ENCODE data around the gene BBX.

Gene BBX

DNA sequence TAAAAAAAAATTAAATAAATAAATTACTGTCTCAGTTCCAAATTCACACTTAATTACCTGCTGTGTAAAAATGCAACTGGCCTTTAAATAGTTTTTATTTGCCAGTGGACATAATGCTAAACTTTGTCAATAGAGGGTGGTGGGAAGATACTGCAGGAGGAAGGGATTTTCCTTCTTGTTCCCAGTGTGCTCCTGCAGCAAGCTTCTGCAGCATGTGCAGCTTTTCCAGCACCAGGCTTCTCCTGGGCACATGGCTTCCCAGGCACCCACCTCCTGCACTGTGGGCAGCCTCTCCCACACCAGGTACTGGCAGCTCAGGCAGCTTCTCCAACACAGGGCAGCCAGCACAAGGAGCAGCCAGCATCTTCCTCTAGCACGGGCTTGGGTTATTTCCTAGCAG lies 29.6 kb upstream of the BBX start:
- no peaks in the 10 kb centered on the region for H3K9me3 ChIP-seq (replicated peaks in 1 of 2; ENCODE audit: control insufficient read depth in 2 of 2, insufficient read depth in 1 of 2, low read depth in 1 of 2, low read length in 2 of 2)
- no peak overlapping the region for H2AK5ac ChIP-seq (ENCODE audit: low read depth, low read length)
- no peaks in the 10 kb centered on the region for H3K4me1 ChIP-seq (ENCODE audit: control insufficient read depth in 2 of 2, insufficient read depth in 1 of 2, low read depth in 1 of 2, low read length in 2 of 2)
- WGBS, 2 donors (ENCODE audit: extremely low coverage in 2 of 2, insufficient read length in 2 of 2, insufficient replicate concordance in 1 of 2), result no CpG with 5 or more reads among the region's 1 CpG
- no peak overlapping the region for H4K8ac ChIP-seq (ENCODE audit: low read depth, low read length)
- H3K14ac ChIP-seq (ENCODE audit: low read length), result no peak overlapping the region
- H3K9ac ChIP-seq (ENCODE audit: low read depth, low read length, poor library complexity), result no peak overlapping the region
- no peaks in the 10 kb centered on the region for H3K27me3 ChIP-seq (ENCODE audit: control insufficient read depth in 3 of 3, insufficient read depth in 3 of 3, low read depth in 1 of 3, low read length in 3 of 3)
- no peaks in the 10 kb centered on the region for H3K36me3 ChIP-seq (replicated peaks in 1 of 2; ENCODE audit: control insufficient read depth in 2 of 2, insufficient read depth in 2 of 2, low read length in 2 of 2)
- H3K23ac ChIP-seq (ENCODE audit: low read depth, low read length, poor library complexity), result no peak overlapping the region
- H2AFZ ChIP-seq (ENCODE audit: low read length), result peak overlapping the region; percentile 53
- no peak overlapping the region for H2BK15ac ChIP-seq (ENCODE audit: low read length)
- no peak overlapping the region for H2BK5ac ChIP-seq (ENCODE audit: low read length)
- H3K4me2 ChIP-seq (ENCODE audit: insufficient read depth, low read length, poor library complexity, severe bottlenecking), result no peak overlapping the region
- no peak overlapping the region for H4K91ac ChIP-seq (ENCODE audit: low read depth, low read length, poor library complexity)
- no peak overlapping the region for H3K4me3 ChIP-seq (ENCODE audit: low read length in 2 of 2)
- peak overlapping the region; percentile 14 for H2BK12ac ChIP-seq (ENCODE audit: low read length)
- H3K79me1 ChIP-seq (ENCODE audit: low read depth, low read length), result no peaks in the 10 kb centered on the region
- no peak overlapping the region for H3K4ac ChIP-seq (ENCODE audit: low read length)
- no peak overlapping the region for H3K27ac ChIP-seq (replicated peaks; ENCODE audit: low read length)
- peak overlapping the region; percentile 55 for H3K18ac ChIP-seq (ENCODE audit: low read length)
- no peak overlapping the region for H2BK120ac ChIP-seq (ENCODE audit: low read depth, low read length)
- no peak for DNase-seq (ENCODE audit: low spot score)

DNA sequence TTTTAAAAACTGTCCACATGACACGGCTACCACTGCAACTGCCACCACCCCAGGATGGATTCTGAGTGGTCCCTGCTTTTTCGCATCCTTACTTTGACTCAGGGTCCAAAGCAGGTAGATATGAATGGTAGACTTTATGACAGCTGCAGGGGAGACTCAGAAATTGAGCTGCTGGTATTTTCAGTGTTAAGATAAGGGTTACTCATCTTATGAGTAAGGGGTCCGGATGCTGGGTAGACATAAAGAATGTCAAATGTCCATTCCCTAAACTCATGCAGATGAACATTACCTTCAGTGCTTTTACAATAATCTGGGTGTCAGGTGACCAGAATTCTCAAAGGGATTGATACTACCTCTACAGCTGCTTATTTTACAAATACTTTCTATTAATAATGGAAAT lies 25.9 kb upstream of the BBX start:
- Histone ChIP-seq H3K9ac (ENCODE audit: low read depth, low read length, poor library complexity) (no peak overlapping the region), H2BK5ac (ENCODE audit: low read length) (no peak overlapping the region), H3K4me1 (ENCODE audit: control insufficient read depth in 2 of 2, insufficient read depth in 1 of 2, low read depth in 1 of 2, low read length in 2 of 2) (peaks cover 2% of the 10 kb centered on the region in 2 donors), H3K27me3 (ENCODE audit: control insufficient read depth in 3 of 3, insufficient read depth in 3 of 3, low read depth in 1 of 3, low read length in 3 of 3) (no peaks in the 10 kb centered on the region), H3K9me3 (replicated peaks in 1 of 2; ENCODE audit: control insufficient read depth in 2 of 2, insufficient read depth in 1 of 2, low read depth in 1 of 2, low read length in 2 of 2) (no peaks in the 10 kb centered on the region), H3K4me2 (ENCODE audit: insufficient read depth, low read length, poor library complexity, severe bottlenecking) (no peak overlapping the region), H3K18ac (ENCODE audit: low read length) (no peak overlapping the region), H2BK12ac (ENCODE audit: low read length) (no peak overlapping the region), H2BK120ac (ENCODE audit: low read depth, low read length) (no peak overlapping the region), H3K36me3 (replicated peaks in 1 of 2; ENCODE audit: control insufficient read depth in 2 of 2, insufficient read depth in 2 of 2, low read length in 2 of 2) (no peaks in the 10 kb centered on the region), H4K8ac (ENCODE audit: low read depth, low read length) (no peak overlapping the region), H3K4ac (ENCODE audit: low read length) (no peak overlapping the region), H2BK15ac (ENCODE audit: low read length) (no peak overlapping the region), H3K79me1 (ENCODE audit: low read depth, low read length) (no peaks in the 10 kb centered on the region), H2AK5ac (ENCODE audit: low read depth, low read length) (no peak overlapping the region), H3K4me3 (ENCODE audit: low read length in 2 of 2) (no peak overlapping the region), H3K27ac (replicated peaks; ENCODE audit: low read length) (no peak overlapping the region), H3K23ac (ENCODE audit: low read depth, low read length, poor library complexity) (no peak overlapping the region), H3K14ac (ENCODE audit: low read length) (no peak overlapping the region), H4K91ac (ENCODE audit: low read depth, low read length, poor library complexity) (no peak overlapping the region), H2AFZ (ENCODE audit: low read length) (no peak overlapping the region)
- no CpG with 5 or more reads among the region's 3 CpGs for WGBS, 2 donors (ENCODE audit: extremely low coverage in 2 of 2, insufficient read length in 2 of 2, insufficient replicate concordance in 1 of 2)
- no peak for DNase-seq (ENCODE audit: low spot score)

- no peaks in the 10 kb centered on the region for H3K79me1 ChIP-seq (ENCODE audit: low read depth, low read length)
- H3K4ac ChIP-seq (ENCODE audit: low read length), result no peak overlapping the region
- H2AFZ ChIP-seq (ENCODE audit: low read length), result peak overlapping the region; percentile 27
- H2BK12ac ChIP-seq (ENCODE audit: low read length), result no peak overlapping the region
- H3K27me3 ChIP-seq (ENCODE audit: control insufficient read depth in 3 of 3, insufficient read depth in 3 of 3, low read depth in 1 of 3, low read length in 3 of 3), result no peaks in the 10 kb centered on the region
- H2AK5ac ChIP-seq (ENCODE audit: low read depth, low read length), result no peak overlapping the region
- no peak overlapping the region for H3K9ac ChIP-seq (ENCODE audit: low read depth, low read length, poor library complexity)
- H3K4me1 ChIP-seq (ENCODE audit: control insufficient read depth in 2 of 2, insufficient read depth in 1 of 2, low read depth in 1 of 2, low read length in 2 of 2), result peaks cover 2% of the 10 kb centered on the region in 2 donors
- DNase-seq (ENCODE audit: low spot score), result no peak
- WGBS, 2 donors (ENCODE audit: extremely low coverage in 2 of 2, insufficient read length in 2 of 2, insufficient replicate concordance in 1 of 2), result no CpG with 5 or more reads among the region's 4 CpGs
- H2BK5ac ChIP-seq (ENCODE audit: low read length), result no peak overlapping the region
- no peak overlapping the region for H3K4me3 ChIP-seq (ENCODE audit: low read length in 2 of 2)
- no peak overlapping the region for H4K8ac ChIP-seq (ENCODE audit: low read depth, low read length)
- no peaks in the 10 kb centered on the region for H3K9me3 ChIP-seq (replicated peaks in 1 of 2; ENCODE audit: control insufficient read depth in 2 of 2, insufficient read depth in 1 of 2, low read depth in 1 of 2, low read length in 2 of 2)
- no peak overlapping the region for H3K4me2 ChIP-seq (ENCODE audit: insufficient read depth, low read length, poor library complexity, severe bottlenecking)
- no peaks in the 10 kb centered on the region for H3K36me3 ChIP-seq (replicated peaks in 1 of 2; ENCODE audit: control insufficient read depth in 2 of 2, insufficient read depth in 2 of 2, low read length in 2 of 2)
- no peak overlapping the region for H3K27ac ChIP-seq (replicated peaks; ENCODE audit: low read length)
- H3K14ac ChIP-seq (ENCODE audit: low read length), result no peak overlapping the region
- no peak overlapping the region for H3K23ac ChIP-seq (ENCODE audit: low read depth, low read length, poor library complexity)
- no peak overlapping the region for H3K18ac ChIP-seq (ENCODE audit: low read length)
- no peak overlapping the region for H4K91ac ChIP-seq (ENCODE audit: low read depth, low read length, poor library complexity)
- H2BK120ac ChIP-seq (ENCODE audit: low read depth, low read length), result no peak overlapping the region
- no peak overlapping the region for H2BK15ac ChIP-seq (ENCODE audit: low read length)
Measured at GRCh38 chr3:107498646-107499045, 24.1 kb upstream of the BBX start.

- H2AK5ac ChIP-seq (ENCODE audit: low read depth, low read length), result no peak overlapping the region
- no CpG with 5 or more reads among the region's 2 CpGs for WGBS, 2 donors (ENCODE audit: extremely low coverage in 2 of 2, insufficient read length in 2 of 2, insufficient replicate concordance in 1 of 2)
Measured at GRCh38 chr3:107506458-107506857, 16.3 kb upstream of the BBX start.

More at GRCh38 chr3:107506458-107506857, 16.3 kb upstream of the BBX start:
- H2AFZ ChIP-seq (ENCODE audit: low read length), result no peak overlapping the region
- H3K4me3 ChIP-seq (ENCODE audit: low read length in 2 of 2), result no peak overlapping the region
- H4K91ac ChIP-seq (ENCODE audit: low read depth, low read length, poor library complexity), result no peak overlapping the region
- H2BK5ac ChIP-seq (ENCODE audit: low read length), result no peak overlapping the region
- no peak overlapping the region for H2BK120ac ChIP-seq (ENCODE audit: low read depth, low read length)
- no peak for DNase-seq (ENCODE audit: low spot score)
- H3K36me3 ChIP-seq (replicated peaks in 1 of 2; ENCODE audit: control insufficient read depth in 2 of 2, insufficient read depth in 2 of 2, low read length in 2 of 2), result no peaks in the 10 kb centered on the region
- no peaks in the 10 kb centered on the region for H3K9me3 ChIP-seq (replicated peaks in 1 of 2; ENCODE audit: control insufficient read depth in 2 of 2, insufficient read depth in 1 of 2, low read depth in 1 of 2, low read length in 2 of 2)
- H3K4me2 ChIP-seq (ENCODE audit: insufficient read depth, low read length, poor library complexity, severe bottlenecking), result no peak overlapping the region
- no peak overlapping the region for H4K8ac ChIP-seq (ENCODE audit: low read depth, low read length)
- no peak overlapping the region for H3K18ac ChIP-seq (ENCODE audit: low read length)
- H3K27ac ChIP-seq (replicated peaks; ENCODE audit: low read length), result no peak overlapping the region
- H3K4me1 ChIP-seq (ENCODE audit: control insufficient read depth in 2 of 2, insufficient read depth in 1 of 2, low read depth in 1 of 2, low read length in 2 of 2), result no peaks in the 10 kb centered on the region
- H3K9ac ChIP-seq (ENCODE audit: low read depth, low read length, poor library complexity), result no peak overlapping the region
- no peak overlapping the region for H3K4ac ChIP-seq (ENCODE audit: low read length)
- H2BK15ac ChIP-seq (ENCODE audit: low read length), result no peak overlapping the region
- H3K14ac ChIP-seq (ENCODE audit: low read length), result no peak overlapping the region
- peaks cover 0 to 12% (median 0%) of the 10 kb centered on the region in 3 experiments for H3K27me3 ChIP-seq (ENCODE audit: control insufficient read depth in 3 of 3, insufficient read depth in 3 of 3, low read depth in 1 of 3, low read length in 3 of 3)
- H3K79me1 ChIP-seq (ENCODE audit: low read depth, low read length), result no peaks in the 10 kb centered on the region
- H2BK12ac ChIP-seq (ENCODE audit: low read length), result no peak overlapping the region
- no peak overlapping the region for H3K23ac ChIP-seq (ENCODE audit: low read depth, low read length, poor library complexity)
